ENCODE data around the gene ARRDC2. TPM values are rescaled to one million over a fixed set of nuclear protein-coding genes. Genes with fewer than 3 reads are reported as not detected.

The ARRDC2 gene
- total RNA-seq, 1 donor from 2014 or later = 2.8 TPM

DNA sequence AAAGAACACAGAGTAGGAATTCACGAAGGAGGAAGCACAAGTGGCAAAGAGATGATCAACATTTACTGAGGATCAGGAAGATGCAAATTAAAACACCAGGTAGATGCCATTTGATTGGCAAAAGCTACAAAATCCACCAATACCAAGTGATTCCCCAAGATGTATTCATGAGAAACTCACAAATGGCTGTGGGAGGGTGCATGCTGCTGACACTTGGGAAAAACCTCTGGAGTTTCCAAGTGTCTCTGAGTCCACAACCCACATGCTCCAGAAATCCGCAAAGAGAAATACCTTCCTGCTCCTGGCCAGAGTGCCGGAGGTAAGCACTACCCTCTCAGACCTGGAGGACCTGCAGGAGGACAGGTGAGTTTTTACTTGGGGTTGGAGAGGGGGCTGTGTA is 35.7 kb downstream of the ARRDC2 start:
- H3K36me3 Mint-ChIP-seq (ENCODE audit: low read depth, unreplicated experiment) = no peaks in the 10 kb centered on the region
- no peaks in the 10 kb centered on the region for H3K4me1 Mint-ChIP-seq (ENCODE audit: unreplicated experiment)
- no peak overlapping the region for H3K4me3 Mint-ChIP-seq (ENCODE audit: unreplicated experiment)
- H3K27me3 Mint-ChIP-seq (ENCODE audit: unreplicated experiment) = peaks cover 1% of the 10 kb centered on the region
- no peak for DNase-seq (ENCODE audit: low spot score)
- H3K9me3 Mint-ChIP-seq (ENCODE audit: unreplicated experiment) = no peaks in the 10 kb centered on the region
- no peak overlapping the region for H3K27ac Mint-ChIP-seq (ENCODE audit: unreplicated experiment)
- TF ChIP-seq, protein P1, sequence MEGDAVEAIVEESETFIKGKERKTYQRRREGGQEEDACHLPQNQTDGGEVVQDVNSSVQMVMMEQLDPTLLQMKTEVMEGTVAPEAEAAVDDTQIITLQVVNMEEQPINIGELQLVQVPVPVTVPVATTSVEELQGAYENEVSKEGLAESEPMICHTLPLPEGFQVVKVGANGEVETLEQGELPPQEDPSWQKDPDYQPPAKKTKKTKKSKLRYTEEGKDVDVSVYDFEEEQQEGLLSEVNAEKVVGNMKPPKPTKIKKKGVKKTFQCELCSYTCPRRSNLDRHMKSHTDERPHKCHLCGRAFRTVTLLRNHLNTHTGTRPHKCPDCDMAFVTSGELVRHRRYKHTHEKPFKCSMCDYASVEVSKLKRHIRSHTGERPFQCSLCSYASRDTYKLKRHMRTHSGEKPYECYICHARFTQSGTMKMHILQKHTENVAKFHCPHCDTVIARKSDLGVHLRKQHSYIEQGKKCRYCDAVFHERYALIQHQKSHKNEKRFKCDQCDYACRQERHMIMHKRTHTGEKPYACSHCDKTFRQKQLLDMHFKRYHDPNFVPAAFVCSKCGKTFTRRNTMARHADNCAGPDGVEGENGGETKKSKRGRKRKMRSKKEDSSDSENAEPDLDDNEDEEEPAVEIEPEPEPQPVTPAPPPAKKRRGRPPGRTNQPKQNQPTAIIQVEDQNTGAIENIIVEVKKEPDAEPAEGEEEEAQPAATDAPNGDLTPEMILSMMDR (IDR thresholded peaks at IDR 0.05; ENCODE audit: unreplicated experiment) = no peak

DNA sequence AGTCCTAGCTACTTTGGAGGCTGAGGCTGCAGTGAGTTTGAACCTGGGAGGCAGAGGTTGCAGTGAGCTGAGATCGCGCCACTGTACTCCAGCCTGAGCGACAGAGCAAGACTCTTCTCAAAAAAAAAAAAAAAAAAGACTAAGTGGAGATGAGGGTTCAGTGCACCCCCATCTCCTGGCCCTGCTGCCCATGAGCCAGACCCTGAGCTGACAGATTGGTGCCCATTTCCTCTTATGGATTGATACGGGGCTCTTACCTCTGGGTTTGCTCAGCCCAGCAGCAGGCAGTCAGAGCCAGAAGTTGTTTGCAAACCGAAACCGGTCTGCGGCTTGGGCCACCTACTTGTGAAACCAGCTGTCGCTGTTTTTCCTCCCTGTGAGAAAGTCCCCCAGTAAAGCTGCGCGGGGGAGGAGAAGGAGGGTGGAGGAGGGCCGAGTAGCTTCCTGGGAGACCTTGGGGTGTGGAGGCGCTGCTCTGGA is 36.9 kb downstream of the ARRDC2 start:
- TF ChIP-seq, protein P1 (IDR thresholded peaks at IDR 0.05; ENCODE audit: unreplicated experiment) = no peak
- H3K9me3 Mint-ChIP-seq (ENCODE audit: unreplicated experiment) = no peaks in the 10 kb centered on the region
- no peak overlapping the region for H3K27ac Mint-ChIP-seq (ENCODE audit: unreplicated experiment)
- H3K4me1 Mint-ChIP-seq (ENCODE audit: unreplicated experiment) = no peaks in the 10 kb centered on the region
- no peaks in the 10 kb centered on the region for H3K36me3 Mint-ChIP-seq (ENCODE audit: low read depth, unreplicated experiment)
- H3K4me3 Mint-ChIP-seq (ENCODE audit: unreplicated experiment) = no peak overlapping the region
- H3K27me3 Mint-ChIP-seq (ENCODE audit: unreplicated experiment) = peaks cover 1% of the 10 kb centered on the region
- no peak for DNase-seq (ENCODE audit: low spot score)

DNA sequence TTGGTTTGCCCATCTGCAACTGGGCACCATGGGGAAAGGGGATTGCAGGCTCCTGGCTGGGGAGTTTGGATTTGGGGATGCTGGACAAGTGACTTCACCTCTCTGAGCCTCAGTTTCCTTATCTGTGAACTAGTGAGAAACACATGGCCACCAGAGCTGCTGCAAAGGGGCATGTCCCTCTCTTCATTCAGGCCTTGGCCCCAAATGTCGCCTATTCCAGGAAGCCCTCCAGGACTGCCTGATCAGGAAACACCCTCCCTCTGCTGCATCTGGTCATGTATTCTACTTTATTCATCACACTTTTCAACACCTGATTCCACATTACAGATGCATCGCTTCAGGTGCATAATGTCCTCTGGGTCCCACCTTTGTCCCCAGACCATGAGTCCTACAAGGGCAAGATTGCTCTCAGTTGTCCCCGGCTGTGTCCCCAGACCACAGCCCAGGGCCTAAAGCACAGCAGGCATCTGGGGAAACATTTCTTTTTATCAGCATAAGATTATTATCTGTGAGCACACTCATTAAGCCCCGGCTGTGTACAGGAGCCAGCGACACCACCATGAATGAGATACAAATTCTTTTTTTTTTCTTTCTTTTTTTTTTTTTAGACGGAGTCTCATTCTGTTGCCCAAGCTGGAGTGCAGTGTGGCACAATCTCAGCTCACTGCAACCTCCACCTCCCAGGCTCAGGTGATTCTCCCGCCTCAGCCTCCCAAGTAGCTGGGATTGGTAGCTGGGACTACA is 37.5 kb downstream of the ARRDC2 start:
- Mint-ChIP-seq H3K4me1 (ENCODE audit: unreplicated experiment) (peaks cover 3% of the 10 kb centered on the region), H3K36me3 (ENCODE audit: low read depth, unreplicated experiment) (no peaks in the 10 kb centered on the region), H3K27me3 (ENCODE audit: unreplicated experiment) (peaks cover 3% of the 10 kb centered on the region), H3K27ac (ENCODE audit: unreplicated experiment) (no peak overlapping the region), H3K4me3 (ENCODE audit: unreplicated experiment) (no peak overlapping the region), H3K9me3 (ENCODE audit: unreplicated experiment) (no peaks in the 10 kb centered on the region)
- no peak for DNase-seq (ENCODE audit: low spot score)
- TF ChIP-seq, protein P1 (IDR thresholded peaks at IDR 0.05; ENCODE audit: unreplicated experiment) = no peak

DNA sequence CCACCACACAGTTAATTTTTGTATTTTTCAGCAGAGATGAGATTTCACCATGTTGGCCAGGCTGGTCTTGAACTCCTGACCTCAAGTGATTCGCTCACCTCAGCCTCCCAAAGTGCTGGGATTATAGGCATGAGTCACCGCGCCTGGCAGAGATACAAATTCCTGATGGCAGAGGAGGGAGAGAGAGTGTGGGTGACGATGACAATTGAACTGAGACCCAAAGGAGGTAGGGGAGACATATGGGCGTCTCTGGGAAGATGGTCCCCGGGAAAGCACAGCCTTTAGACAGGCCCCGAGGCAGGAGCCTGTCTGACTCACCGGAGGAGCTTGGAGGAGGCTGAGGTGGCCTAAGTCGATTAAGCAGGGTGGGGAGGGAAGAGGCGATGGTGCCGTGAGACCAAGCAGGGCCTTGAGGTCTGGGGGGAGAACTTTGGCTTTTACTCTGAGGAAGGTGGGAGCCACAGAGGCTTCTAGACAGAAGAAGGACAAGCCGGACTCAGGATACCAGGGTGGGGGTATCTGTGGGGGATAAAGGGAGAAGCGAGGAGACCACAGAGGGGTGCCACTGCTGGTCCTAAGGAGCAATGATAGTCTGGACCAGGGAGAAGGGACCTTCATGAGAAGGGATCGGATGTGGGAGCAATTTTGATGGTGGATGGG is 38.2 kb downstream of the ARRDC2 start:
- no peak overlapping the region for H3K27ac Mint-ChIP-seq (ENCODE audit: unreplicated experiment)
- no peaks in the 10 kb centered on the region for H3K9me3 Mint-ChIP-seq (ENCODE audit: unreplicated experiment)

More for the DNA sequence above, 38.2 kb downstream of the ARRDC2 start:
- Mint-ChIP-seq H3K36me3 (ENCODE audit: low read depth, unreplicated experiment) (no peaks in the 10 kb centered on the region), H3K4me1 (ENCODE audit: unreplicated experiment) (peaks cover 3% of the 10 kb centered on the region), H3K4me3 (ENCODE audit: unreplicated experiment) (no peak overlapping the region), H3K27me3 (ENCODE audit: unreplicated experiment) (peaks cover 3% of the 10 kb centered on the region)
- TF ChIP-seq, protein P1 (IDR thresholded peaks at IDR 0.05; ENCODE audit: unreplicated experiment) = no peak
- no peak for DNase-seq (ENCODE audit: low spot score)

Measured in endothelial cell (in vitro differentiated cells).